Epithelial cell of proximal tubule (primary cell): ENCODE data around the gene KCNMA1. TPM values are rescaled to one million over a fixed set of nuclear protein-coding genes. Genes with fewer than 3 reads are reported as not detected.
A peak's percentile ranks its signal among the peaks of the same experiment; 100 is the strongest.

Experiments
- DNase-seq: peaks from one replicate; pipeline ENCODE4 v3.0.0-alpha.2; 2011; ENCODE audit warnings: low read depth
- H3K4me3 ChIP-seq: 2 replicates; pipeline ENCODE4 v1.5.1; 2011; ENCODE audit warnings: low read depth, mild to moderate bottlenecking, low read length
- total RNA-seq: library from RNA; depleted of rRNA; stranded (reverse); fragments of >200 nt; gene quantifications from 2 replicates; pipeline ENCODE4 v1.2.3, GENCODE V29; 2015
- TF ChIP-seq, protein P1 (sequence below): conservative IDR thresholded peaks from 2 replicates; pipeline ENCODE4 v1.5.1; 2012; ENCODE audit warnings: low read depth, mild to moderate bottlenecking, low read length

KCNMA1 gene
- total RNA-seq, 1 donor from 2014 or later: 12.5 TPM

DNA sequence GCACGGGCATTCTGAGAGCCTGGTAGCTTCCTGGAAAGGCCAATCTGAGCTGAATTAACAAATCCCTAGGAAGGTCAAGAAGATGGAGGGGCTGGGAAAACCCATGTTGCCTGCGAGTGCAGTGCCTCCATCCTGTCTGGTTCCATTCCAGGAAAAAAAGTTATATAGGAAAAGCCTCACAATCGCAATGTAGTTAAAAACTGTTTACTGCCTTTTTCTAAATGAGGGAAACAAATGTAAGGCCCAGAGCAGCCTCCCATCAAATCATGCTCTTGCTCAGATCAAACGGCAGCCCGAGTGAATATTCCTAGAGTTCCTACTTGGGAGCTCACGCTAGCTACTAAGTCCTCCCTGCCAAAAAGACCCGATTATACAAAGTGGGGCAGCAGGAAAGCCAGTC lies 179.9 kb downstream of the KCNMA1 start:
- TF ChIP-seq, protein P1, sequence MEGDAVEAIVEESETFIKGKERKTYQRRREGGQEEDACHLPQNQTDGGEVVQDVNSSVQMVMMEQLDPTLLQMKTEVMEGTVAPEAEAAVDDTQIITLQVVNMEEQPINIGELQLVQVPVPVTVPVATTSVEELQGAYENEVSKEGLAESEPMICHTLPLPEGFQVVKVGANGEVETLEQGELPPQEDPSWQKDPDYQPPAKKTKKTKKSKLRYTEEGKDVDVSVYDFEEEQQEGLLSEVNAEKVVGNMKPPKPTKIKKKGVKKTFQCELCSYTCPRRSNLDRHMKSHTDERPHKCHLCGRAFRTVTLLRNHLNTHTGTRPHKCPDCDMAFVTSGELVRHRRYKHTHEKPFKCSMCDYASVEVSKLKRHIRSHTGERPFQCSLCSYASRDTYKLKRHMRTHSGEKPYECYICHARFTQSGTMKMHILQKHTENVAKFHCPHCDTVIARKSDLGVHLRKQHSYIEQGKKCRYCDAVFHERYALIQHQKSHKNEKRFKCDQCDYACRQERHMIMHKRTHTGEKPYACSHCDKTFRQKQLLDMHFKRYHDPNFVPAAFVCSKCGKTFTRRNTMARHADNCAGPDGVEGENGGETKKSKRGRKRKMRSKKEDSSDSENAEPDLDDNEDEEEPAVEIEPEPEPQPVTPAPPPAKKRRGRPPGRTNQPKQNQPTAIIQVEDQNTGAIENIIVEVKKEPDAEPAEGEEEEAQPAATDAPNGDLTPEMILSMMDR: no peak
- no peak overlapping the region for H3K4me3 ChIP-seq
- no peak for DNase-seq

DNA sequence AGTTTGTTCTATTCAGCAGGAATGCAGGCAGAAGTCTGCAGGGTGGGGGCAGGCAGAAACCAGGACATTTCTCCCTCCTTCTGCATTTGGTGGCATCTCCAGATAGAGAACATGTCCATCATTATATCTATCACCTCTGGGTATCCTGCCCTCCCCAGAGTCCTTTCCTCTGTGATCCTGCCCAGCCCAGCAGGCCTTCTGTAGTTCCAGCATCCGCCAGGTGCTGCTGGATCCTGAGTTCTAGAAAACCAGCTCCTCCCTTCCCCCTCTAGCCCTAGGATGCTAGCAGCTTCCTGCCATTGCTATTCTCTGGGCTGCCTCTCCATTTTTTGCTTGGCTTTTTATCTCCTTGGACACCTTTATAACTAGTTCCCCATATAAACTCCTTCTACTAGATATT lies 180.3 kb downstream of the KCNMA1 start:
- no peak overlapping the region for H3K4me3 ChIP-seq
- DNase-seq: no peak
- TF ChIP-seq, protein P1: no peak

DNA sequence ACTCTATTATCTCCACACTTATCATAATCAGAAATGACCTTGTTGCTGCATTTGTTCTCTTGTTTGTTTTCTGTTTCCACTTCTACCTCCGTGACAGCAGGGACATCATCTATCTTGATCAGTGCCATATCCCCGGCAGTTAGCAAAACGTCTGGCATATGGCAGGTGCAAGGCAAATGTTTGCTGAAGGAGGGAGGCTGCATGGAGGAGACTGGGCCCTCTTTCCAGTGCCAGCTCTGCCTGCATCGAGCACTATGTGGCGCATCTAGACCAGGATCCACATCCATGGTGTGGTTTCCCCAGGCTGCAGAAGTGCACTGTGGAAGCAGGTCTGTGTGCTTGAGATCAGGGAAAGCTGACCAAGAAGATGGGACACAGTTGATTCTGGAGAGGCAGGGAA lies 181.2 kb downstream of the KCNMA1 start:
- TF ChIP-seq, protein P1: peak; percentile 8
- no peak for DNase-seq
- no peak overlapping the region for H3K4me3 ChIP-seq

DNA sequence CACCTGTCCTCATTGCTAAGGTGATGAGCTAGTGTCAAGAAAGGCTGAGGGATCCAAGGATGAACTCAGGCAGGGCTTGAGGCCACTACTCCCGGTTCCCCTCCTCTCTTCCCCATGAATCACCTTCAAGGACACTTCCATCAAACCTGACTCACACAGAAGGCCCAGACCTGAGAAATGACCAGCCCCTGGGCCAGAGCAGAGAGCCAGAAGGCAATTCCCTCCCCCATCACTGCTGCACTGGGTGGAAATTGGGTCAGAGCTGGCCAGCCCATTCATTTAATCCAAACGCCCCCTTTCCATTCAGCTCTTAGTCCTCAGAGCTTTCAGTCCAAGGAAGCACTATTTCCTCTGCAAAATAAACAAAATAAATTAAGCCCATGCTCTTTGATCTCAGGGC lies 182.0 kb downstream of the KCNMA1 start:
- H3K4me3 ChIP-seq: no peak overlapping the region
- TF ChIP-seq, protein P1: no peak
- DNase-seq: no peak

DNA sequence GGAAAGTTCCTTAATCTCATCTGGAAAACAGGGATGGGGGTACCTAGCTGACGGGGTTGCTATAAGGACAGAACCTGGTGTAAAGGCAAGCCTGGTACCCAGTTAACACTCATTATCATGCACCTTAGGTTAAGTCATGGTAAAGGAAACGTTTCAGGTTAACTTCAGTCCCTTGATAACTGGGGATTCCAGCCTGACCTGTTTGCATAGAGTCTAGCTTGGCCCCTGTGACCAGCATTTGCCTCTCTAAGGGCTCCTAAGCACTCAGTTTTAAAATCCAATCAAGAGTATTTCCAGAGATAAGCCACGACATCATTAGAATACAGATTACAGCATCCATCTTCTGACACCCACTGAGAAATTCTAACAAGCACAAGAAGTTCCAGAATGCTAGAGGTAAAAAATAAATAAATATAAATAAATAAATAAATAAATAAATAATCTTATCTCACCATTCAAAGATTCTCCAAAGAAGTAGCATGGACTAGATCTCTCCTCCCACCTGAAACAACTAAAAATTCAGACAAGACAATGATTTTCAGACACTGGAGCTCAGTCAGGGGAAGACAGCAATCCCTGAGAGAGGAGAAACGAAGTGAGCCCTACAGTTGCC lies 184.6 kb downstream of the KCNMA1 start:
- TF ChIP-seq, protein P1: no peak
- H3K4me3 ChIP-seq: no peak overlapping the region
- DNase-seq: no peak

DNA sequence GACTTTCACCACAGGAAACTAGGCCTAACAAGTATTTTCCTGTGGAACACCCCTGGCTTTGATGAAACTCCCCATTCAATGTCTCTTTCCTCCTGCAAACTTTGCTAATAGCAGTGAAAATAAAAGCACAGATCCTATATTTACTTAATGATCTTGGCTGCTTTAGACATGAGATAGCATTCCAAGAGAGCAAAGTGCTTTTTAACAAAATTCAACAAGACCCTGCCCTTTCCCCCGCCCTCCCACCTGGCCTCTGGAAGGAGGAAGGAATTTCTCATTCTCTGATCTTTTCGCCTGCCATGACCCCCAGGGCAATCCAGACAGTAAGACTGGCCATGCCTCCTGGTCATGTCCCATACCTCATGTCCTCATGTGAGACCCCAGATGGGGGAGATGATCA lies 185.7 kb downstream of the KCNMA1 start:
- TF ChIP-seq, protein P1: no peak
- DNase-seq: no peak
- H3K4me3 ChIP-seq: no peak overlapping the region

DNA sequence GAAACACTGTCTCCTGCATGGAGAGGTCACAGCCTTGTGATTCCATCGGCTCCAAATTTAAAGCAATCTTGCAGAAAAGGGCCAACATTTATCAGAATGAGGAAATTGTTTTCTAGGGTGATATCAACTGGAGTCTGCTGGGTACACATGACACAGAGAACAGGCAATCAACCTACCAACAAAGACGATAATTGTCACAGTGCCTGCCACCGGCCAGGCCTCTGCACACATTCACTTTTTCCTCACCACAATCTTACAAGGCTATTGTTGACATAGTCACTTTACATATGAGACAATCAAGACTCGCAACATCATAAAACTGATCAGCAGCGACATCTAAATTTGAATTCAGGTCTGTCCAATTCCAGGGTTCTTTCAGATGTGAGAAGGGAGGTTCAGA lies 189.4 kb downstream of the KCNMA1 start:
- TF ChIP-seq, protein P1: no peak
- H3K4me3 ChIP-seq: no peak overlapping the region

More for the DNA sequence above, 189.4 kb downstream of the KCNMA1 start:
- DNase-seq: no peak
